ENCODE data around the gene CLPTM1. TPM values are rescaled to one million over a fixed set of nuclear protein-coding genes. Genes with fewer than 3 reads are reported as not detected.

The CLPTM1 gene
- polyA plus RNA-seq, 1 donor (not counting 4 experiments of a cell fraction or from before 2014, with no cell fraction given), result 44.6 TPM

DNA sequence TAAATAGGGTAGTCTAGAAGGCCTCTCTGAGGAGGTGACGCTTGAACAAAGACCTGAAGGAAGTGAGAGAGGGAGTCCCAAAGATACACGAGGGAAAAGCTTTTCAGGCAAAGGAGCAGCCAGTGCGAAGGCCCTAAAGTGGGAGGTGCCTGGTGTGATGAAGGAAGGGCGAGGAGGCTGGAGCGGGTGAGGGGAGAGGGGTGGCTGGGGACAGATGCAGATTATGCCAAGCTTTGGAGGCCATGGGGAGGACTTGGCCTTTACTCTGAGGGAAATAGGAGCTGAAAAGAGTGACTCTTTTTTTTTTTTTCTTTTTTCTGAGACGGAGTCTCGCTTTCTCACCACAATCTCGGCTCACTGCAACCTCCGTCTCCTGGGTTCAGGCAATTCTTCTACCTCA is 2.9 kb downstream of the CLPTM1 start:
- DNase-seq (ENCODE audit: low read depth, low spot score) (no peak), FAIRE-seq (no peak)
- H3K27ac ChIP-seq (ENCODE audit: control insufficient read depth, insufficient read depth, low read length), result no peak overlapping the region
- H3K9ac ChIP-seq (ENCODE audit: control insufficient read depth, extremely low read depth, insufficient read depth, low read length), result peak overlapping the region; percentile 6
- no peak overlapping the region for H3K4me3 ChIP-seq (ENCODE audit: control insufficient read depth in 2 of 3, extremely low read depth in 1 of 3, insufficient read depth in 2 of 3, low read depth in 1 of 3, low read length in 3 of 3)
- H3K36me3 ChIP-seq (ENCODE audit: control insufficient read depth in 2 of 2, extremely low read depth in 1 of 2, insufficient read depth in 2 of 2, low read length in 2 of 2), result peaks cover 11 to 26% of the 10 kb centered on the region in 2 experiments
- H3K27me3 ChIP-seq (ENCODE audit: control insufficient read depth, extremely low read depth, insufficient read depth, low read length), result no peaks in the 10 kb centered on the region
- H3K9me3 ChIP-seq (ENCODE audit: control insufficient read depth, low read depth, low read length), result no peaks in the 10 kb centered on the region
- peaks cover 23% of the 10 kb centered on the region for H3K4me1 ChIP-seq (ENCODE audit: control insufficient read depth, extremely low read depth, insufficient read depth, low read length)
- no peak overlapping the region for H2AFZ ChIP-seq (ENCODE audit: control insufficient read depth, low read length)
- H3K79me2 ChIP-seq (ENCODE audit: control insufficient read depth, insufficient read depth, low read length), result peaks cover 71% of the 10 kb centered on the region
- H4K20me1 ChIP-seq (ENCODE audit: control insufficient read depth, extremely low read depth, insufficient read depth, low read length), result peaks cover 6% of the 10 kb centered on the region
- no peaks in the 10 kb centered on the region for H3K9me1 ChIP-seq (ENCODE audit: control insufficient read depth, extremely low read depth, insufficient read depth, low read length)
- dilution Hi-C loops (cut with MboI; ENCODE audit: extremely low pct_ligation_motif_present, low sequenced_read_pairs), result no loop called here
- H3K4me2 ChIP-seq (ENCODE audit: control insufficient read depth, extremely low read depth, insufficient read depth, low read depth, low read length), result no peak overlapping the region
- TF ChIP-seq, protein P1, sequence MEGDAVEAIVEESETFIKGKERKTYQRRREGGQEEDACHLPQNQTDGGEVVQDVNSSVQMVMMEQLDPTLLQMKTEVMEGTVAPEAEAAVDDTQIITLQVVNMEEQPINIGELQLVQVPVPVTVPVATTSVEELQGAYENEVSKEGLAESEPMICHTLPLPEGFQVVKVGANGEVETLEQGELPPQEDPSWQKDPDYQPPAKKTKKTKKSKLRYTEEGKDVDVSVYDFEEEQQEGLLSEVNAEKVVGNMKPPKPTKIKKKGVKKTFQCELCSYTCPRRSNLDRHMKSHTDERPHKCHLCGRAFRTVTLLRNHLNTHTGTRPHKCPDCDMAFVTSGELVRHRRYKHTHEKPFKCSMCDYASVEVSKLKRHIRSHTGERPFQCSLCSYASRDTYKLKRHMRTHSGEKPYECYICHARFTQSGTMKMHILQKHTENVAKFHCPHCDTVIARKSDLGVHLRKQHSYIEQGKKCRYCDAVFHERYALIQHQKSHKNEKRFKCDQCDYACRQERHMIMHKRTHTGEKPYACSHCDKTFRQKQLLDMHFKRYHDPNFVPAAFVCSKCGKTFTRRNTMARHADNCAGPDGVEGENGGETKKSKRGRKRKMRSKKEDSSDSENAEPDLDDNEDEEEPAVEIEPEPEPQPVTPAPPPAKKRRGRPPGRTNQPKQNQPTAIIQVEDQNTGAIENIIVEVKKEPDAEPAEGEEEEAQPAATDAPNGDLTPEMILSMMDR (optimal IDR thresholded peaks at IDR 0.05 in 1 of 3, IDR thresholded peaks at IDR 0.05 in 1 of 3, conservative IDR thresholded peaks at IDR 0.05 in 1 of 3; ENCODE audit: extremely low read depth in 1 of 3, insufficient read depth in 2 of 3, low read length in 3 of 3), result no peak
- no peak for TF ChIP-seq EZH2 (IDR thresholded peaks at IDR 0.05; ENCODE audit: low read length)

DNA sequence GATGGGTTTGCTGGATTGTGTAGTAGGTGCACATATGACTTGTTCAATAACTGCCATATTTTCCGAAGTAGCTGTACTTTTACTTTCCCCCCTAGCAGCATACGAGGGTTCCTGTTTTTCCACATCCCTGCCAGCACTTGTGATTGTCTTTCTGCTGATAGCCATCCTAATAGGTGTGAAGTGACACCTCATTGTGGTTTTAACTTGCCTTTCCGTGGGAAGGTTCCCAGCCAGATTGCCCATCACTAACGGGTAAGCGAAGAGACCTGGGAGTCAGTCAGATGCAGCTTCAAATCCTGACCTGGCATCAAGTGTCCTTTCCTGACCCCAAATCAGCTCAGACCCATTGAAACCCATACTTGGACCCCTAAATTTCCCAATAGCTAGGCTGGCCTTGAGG is 4.5 kb downstream of the CLPTM1 start:
- dilution Hi-C loops (cut with MboI; ENCODE audit: extremely low pct_ligation_motif_present, low sequenced_read_pairs), result no loop called here
- FAIRE-seq (no peak), DNase-seq (ENCODE audit: low read depth, low spot score) (no peak)
- TF ChIP-seq EZH2 (IDR thresholded peaks at IDR 0.05; ENCODE audit: low read length), result no peak
- TF ChIP-seq, protein P1 (optimal IDR thresholded peaks at IDR 0.05 in 1 of 3, IDR thresholded peaks at IDR 0.05 in 1 of 3, conservative IDR thresholded peaks at IDR 0.05 in 1 of 3; ENCODE audit: extremely low read depth in 1 of 3, insufficient read depth in 2 of 3, low read length in 3 of 3), result no peak
- no peaks in the 10 kb centered on the region for H3K27me3 ChIP-seq (ENCODE audit: control insufficient read depth, extremely low read depth, insufficient read depth, low read length)
- H2AFZ ChIP-seq (ENCODE audit: control insufficient read depth, low read length), result no peak overlapping the region
- H3K4me2 ChIP-seq (ENCODE audit: control insufficient read depth, extremely low read depth, insufficient read depth, low read depth, low read length), result no peak overlapping the region
- no peak overlapping the region for H3K27ac ChIP-seq (ENCODE audit: control insufficient read depth, insufficient read depth, low read length)
- peaks cover 11 to 26% of the 10 kb centered on the region in 2 experiments for H3K36me3 ChIP-seq (ENCODE audit: control insufficient read depth in 2 of 2, extremely low read depth in 1 of 2, insufficient read depth in 2 of 2, low read length in 2 of 2)
- no peaks in the 10 kb centered on the region for H3K9me3 ChIP-seq (ENCODE audit: control insufficient read depth, low read depth, low read length)
- peaks cover 6% of the 10 kb centered on the region for H4K20me1 ChIP-seq (ENCODE audit: control insufficient read depth, extremely low read depth, insufficient read depth, low read length)
- no peaks in the 10 kb centered on the region for H3K9me1 ChIP-seq (ENCODE audit: control insufficient read depth, extremely low read depth, insufficient read depth, low read length)
- peaks cover 14% of the 10 kb centered on the region for H3K4me1 ChIP-seq (ENCODE audit: control insufficient read depth, extremely low read depth, insufficient read depth, low read length)
- no peak overlapping the region for H3K9ac ChIP-seq (ENCODE audit: control insufficient read depth, extremely low read depth, insufficient read depth, low read length)
- no peak overlapping the region for H3K4me3 ChIP-seq (ENCODE audit: control insufficient read depth in 2 of 3, extremely low read depth in 1 of 3, insufficient read depth in 2 of 3, low read depth in 1 of 3, low read length in 3 of 3)
- peaks cover 68% of the 10 kb centered on the region for H3K79me2 ChIP-seq (ENCODE audit: control insufficient read depth, insufficient read depth, low read length)

All from keratinocyte (primary cell).